Common myeloid progenitor, CD34-positive (primary cell): ENCODE measurements around the gene WDFY4.

Experiments
- CTCF ChIA-PET: fragments of 350-600 bp; sonication (Branson Sonifier 250); formaldehyde crosslinking; loops from one replicate; lab custom pipeline; 2021; ENCODE audit warnings: antibody characterized with exemption; lab: Charles Lee
- POLR2A ChIA-PET: fragments of 350-600 bp; sonication (Branson Sonifier 250); formaldehyde crosslinking; loops from one replicate; lab custom pipeline; 2021; ENCODE audit warnings: antibody characterized with exemption; lab: Charles Lee
- DNase-seq, 3 donors: peaks; one replicate each; pipeline versions ENCODE4 v3.0.0 to v3.0.0-alpha.2; 2013
- H3K27ac ChIP-seq, 2 experiments: 1 replicate in 1 of 2; 2 replicates in 1 of 2; pipeline ENCODE4 v1.7.0; 2013; ENCODE audit warnings: inconsistent platforms in 2 of 2, low read length in 2 of 2, mild to moderate bottlenecking in 2 of 2, low read depth in 1 of 2, moderate library complexity in 1 of 2; ENCODE audit not compliant: severe bottlenecking in 2 of 2, insufficient read depth in 1 of 2, poor library complexity in 1 of 2
- H3K27me3 ChIP-seq, 5 experiments: replicated peaks in 2 of 5; 1 replicate in 3 of 5; 2 replicates in 2 of 5; pipeline versions ENCODE4 v1.6.1 to v1.7.0; 2013; ENCODE audit warnings: low read length in 4 of 5, mild to moderate bottlenecking in 2 of 5, moderate library complexity in 2 of 5, inconsistent platforms in 1 of 5; ENCODE audit not compliant: insufficient read depth in 5 of 5, control insufficient read depth in 4 of 5
- H3K36me3 ChIP-seq, 4 experiments: 1 replicate in 2 of 4; 2 replicates in 2 of 4; pipeline versions ENCODE4 v1.6.1 to v1.7.0; 2013; ENCODE audit warnings: low read length in 3 of 4, control low read depth in 1 of 4, mild to moderate bottlenecking in 1 of 4; ENCODE audit not compliant: control insufficient read depth in 4 of 4, insufficient read depth in 4 of 4
- H3K4me1 ChIP-seq, 4 experiments: 1 replicate in 3 of 4; 2 replicates in 1 of 4; pipeline versions ENCODE4 v1.6.1 to v1.7.1; 2013; ENCODE audit warnings: low read length in 3 of 4, mild to moderate bottlenecking in 3 of 4, control low read depth in 1 of 4, inconsistent platforms in 1 of 4, moderate library complexity in 1 of 4; ENCODE audit not compliant: control insufficient read depth in 4 of 4, insufficient read depth in 4 of 4; ENCODE audit errors: control extremely low read depth in 1 of 4
- H3K4me3 ChIP-seq, 7 experiments: 1 replicate in 4 of 7; 2 replicates in 3 of 7; pipeline versions ENCODE4 v1.5.1 to v1.7.0; 2013; ENCODE audit warnings: mild to moderate bottlenecking in 7 of 7, low read length in 6 of 7, moderate library complexity in 6 of 7, inconsistent platforms in 2 of 7, low read depth in 2 of 7, control low read depth in 1 of 7; ENCODE audit not compliant: insufficient read depth in 4 of 7, control insufficient read depth in 1 of 7; ENCODE audit errors: extremely low read depth in 1 of 7
- H3K9me3 ChIP-seq, 5 experiments: 1 replicate in 4 of 5; 2 replicates in 1 of 5; pipeline versions ENCODE4 v1.6.1 to v1.7.1; 2013; ENCODE audit warnings: low read length in 4 of 5, mild to moderate bottlenecking in 2 of 5, inconsistent platforms in 1 of 5, low read depth in 1 of 5, moderate library complexity in 1 of 5; ENCODE audit not compliant: control insufficient read depth in 4 of 5, insufficient read depth in 2 of 5; ENCODE audit errors: control extremely low read depth in 1 of 5
- WGBS: methylation state at CpG from one replicate; pipeline ENCODE4 v1.1.5; 2013; ENCODE audit not compliant: insufficient coverage; 5-methylcytosine and 5-hydroxymethylcytosine counted together

Gene WDFY4

DNA sequence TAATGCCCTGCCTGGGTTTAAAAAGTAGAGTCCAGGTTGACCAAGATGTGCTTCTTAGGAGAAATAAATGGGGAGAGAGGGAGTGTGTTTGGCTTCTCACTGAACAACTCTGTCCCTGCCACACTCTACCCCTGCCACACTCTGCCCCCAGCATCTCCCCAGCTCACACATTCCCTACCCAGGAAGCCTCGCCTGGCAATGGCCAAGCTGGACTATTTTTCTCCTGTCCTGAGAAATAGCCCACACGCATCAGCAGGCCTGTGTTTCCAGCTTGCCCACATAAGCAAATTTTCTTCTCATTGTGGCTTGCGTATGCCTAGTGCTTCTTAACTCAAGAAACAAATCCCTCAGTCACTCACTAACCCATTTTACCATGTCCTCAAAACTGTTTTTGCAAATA lies 253.1 kb downstream of the WDFY4 start:
- Histone ChIP-seq H3K36me3 (peaks cover 0 to 46% (median 7%) of the 10 kb centered on the region in 4 experiments), H3K27me3 (no peaks in the 10 kb centered on the region), H3K27ac (no peak overlapping the region), H3K4me3 (no peak overlapping the region), H3K9me3 (no peaks in the 10 kb centered on the region), H3K4me1 (no peaks in the 10 kb centered on the region)
- CTCF ChIA-PET = no interaction called here
- no peak for DNase-seq
- 96% methylated on average over 3 of the region's 3 CpGs for WGBS
- POLR2A ChIA-PET = no interaction called here

DNA sequence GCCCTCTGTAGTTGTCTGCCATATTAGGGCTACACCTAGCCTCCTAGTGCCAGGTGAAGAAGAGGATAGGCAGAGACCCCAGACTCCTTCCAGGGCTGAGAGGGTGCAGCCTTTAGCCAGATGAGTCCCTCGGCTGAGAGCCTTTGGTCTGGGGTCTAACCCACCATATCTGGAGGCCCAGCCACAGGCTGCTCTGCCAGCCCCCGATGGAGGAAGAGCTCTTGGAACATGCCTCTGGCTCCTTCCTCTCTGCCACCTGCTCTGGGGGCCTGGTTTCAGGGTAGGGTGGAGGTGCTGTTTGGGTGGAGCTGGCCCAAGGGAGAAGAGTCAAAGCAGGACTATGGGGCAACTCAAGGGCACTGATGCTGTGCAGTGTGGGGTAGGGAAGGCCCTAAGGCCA lies 253.6 kb downstream of the WDFY4 start:
- Histone ChIP-seq H3K27ac (no peak overlapping the region), H3K4me1 (no peaks in the 10 kb centered on the region), H3K36me3 (peaks cover 0 to 49% (median 10%) of the 10 kb centered on the region in 4 experiments), H3K9me3 (no peaks in the 10 kb centered on the region), H3K4me3 (no peak overlapping the region), H3K27me3 (no peaks in the 10 kb centered on the region)
- POLR2A ChIA-PET = no interaction called here
- CTCF ChIA-PET = no interaction called here
- no peak for DNase-seq
- 100% methylated on average over 2 of the region's 2 CpGs for WGBS

DNA sequence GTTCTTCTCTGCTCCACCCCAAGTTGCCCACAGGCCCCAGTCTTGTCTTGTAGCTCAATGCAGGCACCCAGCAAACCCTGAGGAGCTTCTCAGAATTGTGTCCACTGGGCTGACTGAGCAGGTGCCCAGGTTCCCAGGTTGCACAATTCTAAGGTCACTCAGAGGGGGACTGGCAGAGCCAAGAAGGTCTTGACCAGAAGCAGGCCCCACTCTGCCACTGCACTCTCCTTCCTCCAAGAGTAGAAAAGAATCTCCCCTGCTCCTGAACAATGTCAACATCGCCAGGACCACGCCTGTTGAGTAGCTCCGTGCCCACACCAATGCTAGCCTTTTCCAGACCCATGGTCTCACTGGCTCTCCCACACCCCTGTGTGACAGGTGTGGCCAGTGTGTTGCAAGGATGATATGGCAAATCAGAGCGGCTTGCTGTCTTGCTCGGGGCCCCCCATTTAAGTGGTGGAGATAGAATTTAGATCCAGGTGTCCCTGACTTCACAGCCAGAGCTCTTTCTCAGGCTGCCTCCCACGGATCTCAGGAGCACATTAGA lies 254.4 kb downstream of the WDFY4 start:
- H3K27me3 ChIP-seq = no peaks in the 10 kb centered on the region
- no peaks in the 10 kb centered on the region for H3K4me1 ChIP-seq
- ChIA-PET CTCF (interaction anchor here (1.0 kb wide), 1 partner anchor 10 kb away, joined by 3 read pairs; no protein-coding TSS in a partner anchor), POLR2A (interaction anchor here (0.7 kb wide), 1 partner anchor 182 kb away, joined by 3 read pairs; no protein-coding TSS in a partner anchor)
- H3K4me3 ChIP-seq = no peak overlapping the region
- H3K27ac ChIP-seq = no peak overlapping the region
- WGBS = 92% methylated on average over 3 of the region's 6 CpGs
- no peak for DNase-seq
- no peaks in the 10 kb centered on the region for H3K9me3 ChIP-seq
- peaks cover 0 to 52% (median 12%) of the 10 kb centered on the region in 4 experiments for H3K36me3 ChIP-seq

DNA sequence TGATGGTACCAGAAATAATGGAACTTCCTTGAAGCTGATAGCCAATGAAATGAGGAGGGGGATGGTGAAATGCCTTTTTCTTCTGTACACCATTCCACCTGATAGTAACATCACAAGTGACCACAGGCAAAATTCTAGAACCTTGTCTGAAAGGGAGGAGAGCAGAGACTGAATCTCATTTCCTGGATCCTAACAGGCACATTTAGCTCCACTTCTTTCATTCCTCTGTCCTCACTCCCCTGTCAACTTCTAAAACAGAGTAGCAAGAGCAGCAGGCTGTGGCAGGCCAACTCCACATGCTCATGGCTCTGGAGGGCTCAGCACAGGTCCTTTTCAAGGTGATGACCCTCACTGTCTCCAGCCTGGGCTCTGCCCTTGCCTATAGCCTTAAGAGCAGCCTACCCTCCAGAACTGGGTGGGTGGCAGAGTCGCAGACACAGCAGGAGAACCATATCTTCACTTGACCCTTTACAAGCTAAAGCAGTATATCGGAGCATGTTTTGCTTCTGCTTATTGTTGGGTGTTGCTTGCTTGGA lies 255.2 kb downstream of the WDFY4 start, which contains the start of gene LRRC18:
Gene LRRC18, minus strand, starts transcription at position 51 of the 536 bp plus-strand sequence. CDS start 25,685 bp downstream, outside the sequence.
- Histone ChIP-seq H3K4me3 (no peak within 1 kb of the TSS), H3K27ac (no peak within 1 kb of the TSS), H3K9me3 (no peaks in the 10 kb centered on the region), H3K4me1 (no peaks in the 10 kb centered on the region), H3K27me3 (no peaks in the 10 kb centered on the region), H3K36me3 (peaks cover 0 to 50% (median 14%) of the 10 kb centered on the region in 4 experiments)
- WGBS = no CpG with 5 or more reads among the region's 2 CpGs
- no peak for DNase-seq
- POLR2A ChIA-PET = interaction anchor here (0.7 kb wide), 1 partner anchor 183 kb away, joined by 3 read pairs; no protein-coding TSS in a partner anchor
- CTCF ChIA-PET = interaction anchor here (1.0 kb wide), 1 partner anchor 9 kb away, joined by 3 read pairs; no protein-coding TSS in a partner anchor

DNA sequence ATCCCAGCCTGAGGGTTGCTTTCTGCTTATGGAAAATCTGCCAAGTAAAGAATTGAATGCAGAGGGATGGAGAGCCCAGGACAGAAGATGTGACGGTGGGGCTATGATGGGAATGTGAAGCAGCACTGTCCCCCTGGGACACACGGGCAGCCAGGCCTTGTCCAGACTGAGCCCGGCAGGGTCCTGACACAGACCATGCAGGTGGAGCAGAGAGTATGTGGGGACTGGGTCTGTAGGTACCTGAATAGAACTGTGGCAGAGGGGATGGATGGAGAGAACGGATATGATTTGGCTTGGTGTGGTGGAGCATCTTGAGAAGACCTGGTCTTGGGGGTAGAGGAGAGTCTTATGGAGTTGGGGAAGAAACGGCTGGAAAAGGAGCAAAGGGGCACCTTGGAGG lies 255.7 kb downstream of the WDFY4 start:
- peaks cover 0 to 52% (median 14%) of the 10 kb centered on the region in 4 experiments for H3K36me3 ChIP-seq
- ChIA-PET POLR2A (no interaction called here), CTCF (no interaction called here)
- H3K9me3 ChIP-seq = no peaks in the 10 kb centered on the region
- H3K4me1 ChIP-seq = no peaks in the 10 kb centered on the region
- no peak for DNase-seq
- H3K27me3 ChIP-seq = no peaks in the 10 kb centered on the region
- no peak overlapping the region for H3K4me3 ChIP-seq
- WGBS = 94% methylated on average over 5 of the region's 5 CpGs
- no peak overlapping the region for H3K27ac ChIP-seq

DNA sequence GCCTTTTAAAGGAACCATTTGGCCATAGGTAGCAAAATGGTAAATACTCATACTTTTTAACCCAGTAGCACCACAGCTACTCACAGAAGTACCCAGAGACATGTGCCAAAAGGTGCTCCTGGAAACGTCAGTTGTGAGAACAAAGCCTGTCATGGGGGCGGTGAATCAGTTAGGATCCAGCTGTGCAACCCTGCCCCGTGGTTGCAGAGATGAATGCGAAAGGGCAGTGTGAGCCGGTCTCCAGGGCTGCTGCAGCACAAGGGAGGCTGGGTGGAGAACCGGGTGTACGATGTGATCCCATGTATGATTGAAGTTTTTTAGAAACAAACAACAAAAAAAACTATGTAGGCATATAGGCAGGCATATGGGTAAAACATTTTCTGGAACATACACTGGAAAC lies 256.3 kb downstream of the WDFY4 start:
- POLR2A ChIA-PET = no interaction called here
- CTCF ChIA-PET = interaction anchor here (1.2 kb wide), 1 partner anchor 9 kb away, joined by 5 read pairs; no protein-coding TSS in a partner anchor
- no peaks in the 10 kb centered on the region for H3K27me3 ChIP-seq
- H3K4me3 ChIP-seq = no peak overlapping the region
- H3K36me3 ChIP-seq = peaks cover 0 to 54% (median 14%) of the 10 kb centered on the region in 4 experiments
- WGBS = 96% methylated on average over 5 of the region's 7 CpGs
- no peaks in the 10 kb centered on the region for H3K4me1 ChIP-seq
- H3K9me3 ChIP-seq = no peaks in the 10 kb centered on the region
- no peak overlapping the region for H3K27ac ChIP-seq
- DNase-seq = no peak

DNA sequence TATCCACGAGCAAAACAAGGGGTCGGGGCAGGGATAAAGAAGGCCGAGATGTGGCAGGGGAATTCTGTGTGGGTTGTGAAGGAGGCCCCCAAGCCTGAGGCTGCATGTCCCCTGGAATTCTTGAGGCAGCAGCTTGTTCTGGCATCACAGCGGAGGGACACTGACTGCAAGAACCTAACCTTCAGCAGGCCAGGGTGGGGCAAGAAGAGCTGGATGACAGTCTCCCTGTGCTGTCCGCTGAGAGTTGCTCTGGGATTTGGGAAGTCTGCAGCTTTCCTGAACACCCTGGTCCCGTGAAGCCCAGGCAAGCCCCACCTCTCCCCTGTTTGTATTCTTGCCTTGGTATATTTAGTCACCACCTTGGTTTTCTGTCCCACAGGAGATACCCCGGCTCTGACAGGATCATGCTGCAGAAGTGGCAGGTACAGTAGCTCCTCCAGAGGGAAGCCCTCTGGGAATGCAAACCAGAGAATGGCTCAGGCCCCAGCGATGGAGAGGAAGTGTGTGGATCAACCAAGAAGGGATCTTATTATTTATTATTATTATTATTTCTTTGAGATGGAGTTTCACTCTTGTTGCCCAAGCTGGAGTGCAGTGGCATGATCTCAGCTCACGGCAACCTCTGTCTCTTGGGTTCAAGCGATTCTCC lies 256.9 kb downstream of the WDFY4 start:
- H3K27me3 ChIP-seq = no peaks in the 10 kb centered on the region
- H3K4me3 ChIP-seq = no peak overlapping the region
- H3K27ac ChIP-seq = no peak overlapping the region
- H3K9me3 ChIP-seq = no peaks in the 10 kb centered on the region
- DNase-seq = no peak
- 96% methylated on average over 7 of the region's 10 CpGs for WGBS
- ChIA-PET CTCF (interaction anchor here (1.2 kb wide), 1 partner anchor 9 kb away, joined by 5 read pairs; no protein-coding TSS in a partner anchor), POLR2A (no interaction called here)
- peaks cover 0 to 60% (median 15%) of the 10 kb centered on the region in 4 experiments for H3K36me3 ChIP-seq
- no peaks in the 10 kb centered on the region for H3K4me1 ChIP-seq
